Measurements from ENCODE around the gene PDIK1L. TPM values are rescaled to one million over a fixed set of nuclear protein-coding genes. Genes with fewer than 3 reads are reported as not detected.

The PDIK1L gene
- total and polyA plus RNA-seq, 2 donors (not counting 3 experiments of a cell fraction or from before 2014, with no cell fraction given), result 1.6 to 5.6 TPM

GRCh38 chr1:26077524-26077923 is 34.1 kb upstream of the PDIK1L start:
- no peaks in the 10 kb centered on the region for H3K4me1 ChIP-seq (ENCODE audit: control insufficient read depth, extremely low read depth, insufficient read depth, low read length)
- DNase-seq (ENCODE audit: low read depth, low spot score), result no peak
- no peak overlapping the region for H2AFZ ChIP-seq (ENCODE audit: low read depth, low read length)
- no peaks in the 10 kb centered on the region for H3K9me1 ChIP-seq (replicated peaks; ENCODE audit: control insufficient read depth, extremely low read depth, insufficient read depth, low read length)
- H3K4me2 ChIP-seq (ENCODE audit: insufficient read depth, low read length), result no peak overlapping the region
- no peak for FAIRE-seq
- dilution Hi-C loops (cut with MboI; ENCODE audit: extremely low pct_ligation_motif_present, low sequenced_read_pairs), result no loop called here
- H3K79me2 ChIP-seq (ENCODE audit: control insufficient read depth, insufficient read depth, low read length), result no peaks in the 10 kb centered on the region
- ChIA-PET POLR2A (no interaction called here), CTCF (interaction anchor here (0.8 kb wide), 1 partner anchor 11 kb away, joined by 3 read pairs; the partner anchor contains the start of gene TRIM63)
- H3K36me3 ChIP-seq (ENCODE audit: control insufficient read depth in 2 of 2, extremely low read depth in 1 of 2, insufficient read depth in 2 of 2, low read length in 2 of 2), result no peaks in the 10 kb centered on the region
- TF ChIP-seq FOS (IDR thresholded peaks at IDR 0.05; ENCODE audit: borderline replicate concordance, insufficient read depth, low read length) (no peak), JUN (IDR thresholded peaks at IDR 0.05; ENCODE audit: borderline replicate concordance, insufficient read depth, insufficient read length, low read depth) (no peak), POLR2AphosphoS5 (IDR thresholded peaks at IDR 0.05; ENCODE audit: insufficient read depth, low read depth, low read length) (no peak), EZH2 (IDR thresholded peaks at IDR 0.05; ENCODE audit: borderline replicate concordance, low read depth, low read length, severe bottlenecking) (no peak), MYC (IDR thresholded peaks at IDR 0.05; ENCODE audit: low read depth, low read length) (no peak), MAX (IDR thresholded peaks at IDR 0.05; ENCODE audit: insufficient read depth, insufficient read length) (no peak), POLR2A (IDR thresholded peaks at IDR 0.05; ENCODE audit: low read depth, low read length) (no peak), CTCF (IDR thresholded peaks at IDR 0.05; ENCODE audit: extremely low read depth in 1 of 2, insufficient read depth in 1 of 2, low read depth in 1 of 2, low read length in 2 of 2) (no peak), GATA2 (IDR thresholded peaks at IDR 0.05; ENCODE audit: insufficient read depth, insufficient read length, low read depth, low read length) (no peak)
- no TSS peak for BruUV-seq (replicated peaks)
- peaks cover 0 to 2% of the 10 kb centered on the region in 2 experiments for H3K27me3 ChIP-seq (ENCODE audit: control insufficient read depth in 2 of 2, insufficient read depth in 2 of 2, low read length in 2 of 2)
- no peak overlapping the region for H3K4me3 ChIP-seq (replicated peaks in 1 of 3; ENCODE audit: insufficient read depth in 1 of 3, low read depth in 1 of 3, low read length in 3 of 3)
- intact Hi-C loops (cut with micrococcal nuclease), result no loop called here
- no peaks in the 10 kb centered on the region for H4K20me1 ChIP-seq (replicated peaks; ENCODE audit: control insufficient read depth, extremely low read depth, insufficient read depth, low read length)
- H3K9me3 ChIP-seq (replicated peaks; ENCODE audit: control insufficient read depth, insufficient read depth, low read length), result no peaks in the 10 kb centered on the region
- H3K9ac ChIP-seq (replicated peaks; ENCODE audit: extremely low read depth, insufficient read depth, low read length), result no peak overlapping the region
- H3K27ac ChIP-seq (ENCODE audit: insufficient read depth, low read depth, low read length), result no peak overlapping the region
